Stimulated activated CD8-positive, alpha-beta memory T cell treated with anti-CD3 and anti-CD28 coated beads, Interleukin-2, amount 100 ng/mL, for 48 hours (primary cell): ENCODE results near the gene MILR1.
"Not testable (repeated sequence)": the region's sequence is repeated elsewhere in the genome, so short reads cannot be mapped to it uniquely, and the experiment has no call there.

ENCODE experiments used
- DNase-seq, 2 donors: peaks; one replicate each; pipeline ENCODE4 v3.0.0-alpha.2; 2020; ENCODE audit warnings: low read depth in 2 of 2

MILR1 gene

GRCh38 chr17:64426596-64426995 is 22.3 kb upstream of the MILR1 start:
- no peak for DNase-seq

- DNase-seq, result no peak
These were observed 20.5 kb upstream of the MILR1 start for GRCh38 chr17:64428406-64428805.

- DNase-seq, result not testable (repeated sequence)
These were observed 18.9 kb upstream of the MILR1 start for GRCh38 chr17:64430036-64430435.

GRCh38 chr17:64431534-64431933 is 17.4 kb upstream of the MILR1 start:
- no peak for DNase-seq

GRCh38 chr17:64437944-64438525 is 10.9 kb upstream of the MILR1 start:
- no peak for DNase-seq

- DNase-seq, result not testable (repeated sequence)
These were observed 9.4 kb upstream of the MILR1 start for GRCh38 chr17:64439521-64439920.

GRCh38 chr17:64439956-64440355 is 9.0 kb upstream of the MILR1 start:
- no peak for DNase-seq

- no peak for DNase-seq
These were observed 7.0 kb upstream of the MILR1 start for GRCh38 chr17:64441772-64442540.

- DNase-seq, result no peak
These were observed 6.4 kb upstream of the MILR1 start for GRCh38 chr17:64442541-64442971.

- no peak for DNase-seq
These were observed 5.7 kb upstream of the MILR1 start for GRCh38 chr17:64443086-64443760.

- no peak for DNase-seq
These were observed 1.4 kb upstream of the MILR1 start for GRCh38 chr17:64447526-64447925.

- no peak for DNase-seq
These were observed 630 bp downstream of the MILR1 start for GRCh38 chr17:64449545-64449944.

- no peak for DNase-seq
These were observed 7.3 kb downstream of the MILR1 start for GRCh38 chr17:64455993-64456885.

GRCh38 chr17:64457156-64457555 is 8.2 kb downstream of the MILR1 start:
- DNase-seq, result no peak

GRCh38 chr17:64458756-64459155 is 9.8 kb downstream of the MILR1 start:
- DNase-seq, result no peak

GRCh38 chr17:64459284-64459747 is 10.4 kb downstream of the MILR1 start:
- DNase-seq, result no peak

- not testable (repeated sequence) for DNase-seq
These were observed 10.9 kb downstream of the MILR1 start for GRCh38 chr17:64459818-64460217.

- DNase-seq, result no peak
These were observed 12.0 kb downstream of the MILR1 start for GRCh38 chr17:64460955-64461354.

GRCh38 chr17:64461788-64462187 is 12.9 kb downstream of the MILR1 start:
- DNase-seq, result no peak

GRCh38 chr17:64466019-64466735 is 17.3 kb downstream of the MILR1 start:
- no peak for DNase-seq

GRCh38 chr17:64466834-64467233 is 17.9 kb downstream of the MILR1 start:
- not testable (repeated sequence) for DNase-seq
